ENCODE results near the gene FAAP20. TPM values are rescaled to one million over a fixed set of nuclear protein-coding genes. Genes with fewer than 3 reads are reported as not detected.

The FAAP20 gene
- total and polyA plus RNA-seq, 2 donors (not counting 3 experiments of a cell fraction or from before 2014, with no cell fraction given): 31.5 to 62.6 TPM

- H3K9me1 ChIP-seq (replicated peaks; ENCODE audit: control insufficient read depth, extremely low read depth, insufficient read depth, low read length): no peaks in the 10 kb centered on the region
- H3K27ac ChIP-seq (ENCODE audit: insufficient read depth, low read depth, low read length): peak overlapping the region; percentile 46
- peaks cover 99% of the 10 kb centered on the region for H3K79me2 ChIP-seq (ENCODE audit: control insufficient read depth, insufficient read depth, low read length)
- ChIA-PET CTCF (interaction anchor here (0.7 to 5.4 kb wide), 6 partner anchors 22 to 147 kb away, joined by 3 to 51 read pairs (median 11); partner anchors contain the start of gene FAAP20), POLR2A (no interaction called here)
- intact Hi-C loops (cut with micrococcal nuclease) (loop anchor here (1.0 kb wide), 1 partner anchor 147 kb away; no protein-coding TSS in a partner anchor), dilution Hi-C loops (cut with MboI; ENCODE audit: extremely low pct_ligation_motif_present, low sequenced_read_pairs) (no loop called here)
- no TSS peak for BruUV-seq (replicated peaks)
- peak overlapping the region; percentile 62 for H3K4me2 ChIP-seq (ENCODE audit: insufficient read depth, low read length)
- peaks cover 40% of the 10 kb centered on the region for H3K4me1 ChIP-seq (ENCODE audit: control insufficient read depth, extremely low read depth, insufficient read depth, low read length)
- FAIRE-seq (no peak), DNase-seq (ENCODE audit: low read depth, low spot score) (no peak)
- no peaks in the 10 kb centered on the region for H3K9me3 ChIP-seq (replicated peaks; ENCODE audit: control insufficient read depth, insufficient read depth, low read length)
- peak overlapping the region; percentile 18 for H3K9ac ChIP-seq (replicated peaks; ENCODE audit: extremely low read depth, insufficient read depth, low read length)
- no peak for TF ChIP-seq EZH2 (IDR thresholded peaks at IDR 0.05; ENCODE audit: borderline replicate concordance, low read depth, low read length, severe bottlenecking)
- no peak for TF ChIP-seq MAX (IDR thresholded peaks at IDR 0.05; ENCODE audit: insufficient read depth, insufficient read length)
- TF ChIP-seq POLR2A (IDR thresholded peaks at IDR 0.05; ENCODE audit: low read depth, low read length): no peak
- no peaks in the 10 kb centered on the region for H3K27me3 ChIP-seq (ENCODE audit: control insufficient read depth in 2 of 2, insufficient read depth in 2 of 2, low read length in 2 of 2)
- no peak overlapping the region for H3K4me3 ChIP-seq (replicated peaks in 1 of 3; ENCODE audit: insufficient read depth in 1 of 3, low read depth in 1 of 3, low read length in 3 of 3)
- H2AFZ ChIP-seq (ENCODE audit: low read depth, low read length): no peak overlapping the region
- peaks cover 0 to 3% of the 10 kb centered on the region in 2 experiments for H3K36me3 ChIP-seq (ENCODE audit: control insufficient read depth in 2 of 2, extremely low read depth in 1 of 2, insufficient read depth in 2 of 2, low read length in 2 of 2)
- H4K20me1 ChIP-seq (replicated peaks; ENCODE audit: control insufficient read depth, extremely low read depth, insufficient read depth, low read length): no peaks in the 10 kb centered on the region
These were observed 40.2 kb upstream of the FAAP20 start for GRCh38 chr1:2234762-2235113.

DNA sequence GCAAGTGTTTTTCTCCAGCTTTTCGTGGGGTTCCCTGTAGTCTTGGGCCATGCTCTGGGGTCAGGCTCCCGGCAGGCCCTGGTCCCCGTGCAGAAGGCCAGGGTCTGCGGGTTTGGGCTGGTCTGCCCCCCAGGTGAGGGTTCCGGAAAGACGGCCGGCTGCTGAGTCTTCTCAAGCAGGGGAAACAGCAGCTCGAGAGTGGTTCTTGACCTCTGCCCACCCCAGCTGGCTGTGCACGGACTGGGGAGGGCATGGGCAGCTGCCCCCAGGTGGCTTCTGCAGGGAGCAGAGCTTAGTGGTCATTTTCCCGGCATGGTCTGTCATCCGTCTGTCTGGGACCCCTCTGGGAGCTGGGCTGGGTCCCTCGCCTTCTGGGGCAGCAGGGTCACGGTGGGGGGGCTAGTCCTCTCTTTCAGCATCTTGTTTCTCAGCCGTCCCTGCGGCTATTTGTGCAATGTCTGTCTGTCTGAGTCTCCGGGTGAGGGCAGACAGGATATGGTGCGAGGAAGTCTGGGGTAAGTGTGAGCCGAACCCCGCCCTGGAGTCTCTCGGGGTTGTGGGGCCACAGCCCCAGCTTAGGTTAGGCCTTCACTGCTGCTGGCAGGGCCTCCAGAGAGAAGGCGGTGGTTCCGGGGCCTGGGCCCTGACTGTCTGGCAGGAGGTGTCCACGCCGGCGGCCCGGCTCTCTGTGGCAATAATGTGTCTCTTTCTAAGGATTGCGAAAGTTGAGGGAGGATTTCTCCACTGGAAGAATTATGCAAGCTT lies 39.6 kb upstream of the FAAP20 start:
- H3K4me1 ChIP-seq (ENCODE audit: control insufficient read depth, extremely low read depth, insufficient read depth, low read length): peaks cover 40% of the 10 kb centered on the region
- FAIRE-seq (peak; percentile 80), DNase-seq (ENCODE audit: low read depth, low spot score) (peak; percentile 47)
- no peaks in the 10 kb centered on the region for H3K9me3 ChIP-seq (replicated peaks; ENCODE audit: control insufficient read depth, insufficient read depth, low read length)
- no peaks in the 10 kb centered on the region for H3K27me3 ChIP-seq (ENCODE audit: control insufficient read depth in 2 of 2, insufficient read depth in 2 of 2, low read length in 2 of 2)
- no TSS peak for BruUV-seq (replicated peaks)
- dilution Hi-C loops (cut with MboI; ENCODE audit: extremely low pct_ligation_motif_present, low sequenced_read_pairs) (no loop called here), intact Hi-C loops (cut with micrococcal nuclease) (loop anchor here (1.0 to 2.0 kb wide), 2 partner anchors 29 to 147 kb away; no protein-coding TSS in a partner anchor)
- ChIA-PET POLR2A (no interaction called here), CTCF (interaction anchor here (0.6 to 5.4 kb wide), 10 partner anchors 12 to 148 kb away, joined by 3 to 51 read pairs (median 4); partner anchors contain the start of gene FAAP20)
- peaks cover 99% of the 10 kb centered on the region for H3K79me2 ChIP-seq (ENCODE audit: control insufficient read depth, insufficient read depth, low read length)
- H3K9ac ChIP-seq (replicated peaks; ENCODE audit: extremely low read depth, insufficient read depth, low read length): peak overlapping the region; percentile 18
- peak overlapping the region in 2 of 3 experiments; percentile 0 to 10 for H3K4me3 ChIP-seq (replicated peaks in 1 of 3; ENCODE audit: insufficient read depth in 1 of 3, low read depth in 1 of 3, low read length in 3 of 3)
- no peaks in the 10 kb centered on the region for H3K9me1 ChIP-seq (replicated peaks; ENCODE audit: control insufficient read depth, extremely low read depth, insufficient read depth, low read length)
- peak overlapping the region; percentile 62 for H3K4me2 ChIP-seq (ENCODE audit: insufficient read depth, low read length)
- no peak overlapping the region for H2AFZ ChIP-seq (ENCODE audit: low read depth, low read length)
- no peaks in the 10 kb centered on the region for H4K20me1 ChIP-seq (replicated peaks; ENCODE audit: control insufficient read depth, extremely low read depth, insufficient read depth, low read length)
- TF ChIP-seq JUN (IDR thresholded peaks at IDR 0.05; ENCODE audit: borderline replicate concordance, insufficient read depth, insufficient read length, low read depth): no peak
- TF ChIP-seq CTCF (IDR thresholded peaks at IDR 0.05; ENCODE audit: extremely low read depth in 1 of 2, insufficient read depth in 1 of 2, low read depth in 1 of 2, low read length in 2 of 2): peak in 1 of 2 donors; percentile 9
- no peak for TF ChIP-seq GATA2 (IDR thresholded peaks at IDR 0.05; ENCODE audit: insufficient read depth, insufficient read length, low read depth, low read length)
- TF ChIP-seq MYC (IDR thresholded peaks at IDR 0.05; ENCODE audit: low read depth, low read length): no peak
- no peak for TF ChIP-seq POLR2AphosphoS5 (IDR thresholded peaks at IDR 0.05; ENCODE audit: insufficient read depth, low read depth, low read length)
- no peak for TF ChIP-seq EZH2 (IDR thresholded peaks at IDR 0.05; ENCODE audit: borderline replicate concordance, low read depth, low read length, severe bottlenecking)
- TF ChIP-seq POLR2A (IDR thresholded peaks at IDR 0.05; ENCODE audit: low read depth, low read length): no peak
- peaks cover 0 to 3% of the 10 kb centered on the region in 2 experiments for H3K36me3 ChIP-seq (ENCODE audit: control insufficient read depth in 2 of 2, extremely low read depth in 1 of 2, insufficient read depth in 2 of 2, low read length in 2 of 2)
- peak overlapping the region; percentile 46 for H3K27ac ChIP-seq (ENCODE audit: insufficient read depth, low read depth, low read length)
